KOPT-K1 (cell line): ENCODE data around the gene ZNF660.
"Not testable (repeated sequence)": the region's sequence is repeated elsewhere in the genome, so short reads cannot be mapped to it uniquely, and the experiment has no call there.

Source experiments
- H3K27ac ChIP-seq: fragments of 200-600 bp; sonication (generic); 2 replicates; pipeline ENCODE4 v1.5.1; 2016; ENCODE audit warnings: antibody characterized with exemption, mild to moderate bottlenecking, low read depth, low read length; ENCODE audit not compliant: poor library complexity, severe bottlenecking
- H3K36me3 ChIP-seq: fragments of 200-600 bp; sonication (generic); 2 replicates; pipeline ENCODE4 v1.5.1; 2017; ENCODE audit warnings: antibody characterized with exemption, mild to moderate bottlenecking, low read length, moderate library complexity; ENCODE audit not compliant: insufficient read depth
- H3K9me3 ChIP-seq: fragments of 200-600 bp; sonication (generic); 2 replicates; pipeline ENCODE4 v1.5.1; 2017; ENCODE audit warnings: antibody characterized with exemption, low read length, mild to moderate bottlenecking; ENCODE audit not compliant: insufficient read depth, poor library complexity, severe bottlenecking

Gene ZNF660

GRCh38 chr3:44584646-44585501 is at the start of gene ZNF660:
TSS of gene ZNF660 (plus strand) at chr3:44584964. CDS start at chr3:44594194, 9,230 bp downstream.
- Histone ChIP-seq H3K27ac (no peak within 1 kb of the TSS), H3K9me3 (peaks cover 20% of the 10 kb centered on the region), H3K36me3 (no peaks in the 10 kb centered on the region)

DNA sequence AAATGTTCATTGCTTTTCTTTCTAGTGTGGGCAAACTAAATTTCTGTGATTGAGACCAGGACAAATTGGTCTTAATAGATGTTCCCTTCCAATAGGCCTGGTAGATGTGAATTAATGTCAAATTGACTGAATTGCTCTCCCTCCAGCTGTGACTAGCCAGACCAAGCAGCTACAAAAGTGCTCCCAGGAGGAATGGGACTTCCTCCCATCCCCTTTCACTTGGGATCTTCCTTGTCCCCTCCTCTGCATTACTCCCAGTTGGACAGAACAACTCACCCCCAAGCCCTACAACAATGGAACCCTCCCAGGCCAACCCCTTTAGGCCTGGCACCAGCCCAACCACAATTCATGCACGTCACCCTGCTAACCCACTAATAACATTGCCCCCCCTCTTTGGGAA is 49.4 kb upstream of the ZNF660 start:
- H3K9me3 ChIP-seq = no peaks in the 10 kb centered on the region
- H3K27ac ChIP-seq = no peak overlapping the region
- H3K36me3 ChIP-seq = no peaks in the 10 kb centered on the region

- H3K27ac ChIP-seq, H3K9me3 ChIP-seq, H3K36me3 ChIP-seq: not testable (repeated sequence)
Measured at GRCh38 chr3:44544811-44545210, 40.0 kb upstream of the ZNF660 start.

DNA sequence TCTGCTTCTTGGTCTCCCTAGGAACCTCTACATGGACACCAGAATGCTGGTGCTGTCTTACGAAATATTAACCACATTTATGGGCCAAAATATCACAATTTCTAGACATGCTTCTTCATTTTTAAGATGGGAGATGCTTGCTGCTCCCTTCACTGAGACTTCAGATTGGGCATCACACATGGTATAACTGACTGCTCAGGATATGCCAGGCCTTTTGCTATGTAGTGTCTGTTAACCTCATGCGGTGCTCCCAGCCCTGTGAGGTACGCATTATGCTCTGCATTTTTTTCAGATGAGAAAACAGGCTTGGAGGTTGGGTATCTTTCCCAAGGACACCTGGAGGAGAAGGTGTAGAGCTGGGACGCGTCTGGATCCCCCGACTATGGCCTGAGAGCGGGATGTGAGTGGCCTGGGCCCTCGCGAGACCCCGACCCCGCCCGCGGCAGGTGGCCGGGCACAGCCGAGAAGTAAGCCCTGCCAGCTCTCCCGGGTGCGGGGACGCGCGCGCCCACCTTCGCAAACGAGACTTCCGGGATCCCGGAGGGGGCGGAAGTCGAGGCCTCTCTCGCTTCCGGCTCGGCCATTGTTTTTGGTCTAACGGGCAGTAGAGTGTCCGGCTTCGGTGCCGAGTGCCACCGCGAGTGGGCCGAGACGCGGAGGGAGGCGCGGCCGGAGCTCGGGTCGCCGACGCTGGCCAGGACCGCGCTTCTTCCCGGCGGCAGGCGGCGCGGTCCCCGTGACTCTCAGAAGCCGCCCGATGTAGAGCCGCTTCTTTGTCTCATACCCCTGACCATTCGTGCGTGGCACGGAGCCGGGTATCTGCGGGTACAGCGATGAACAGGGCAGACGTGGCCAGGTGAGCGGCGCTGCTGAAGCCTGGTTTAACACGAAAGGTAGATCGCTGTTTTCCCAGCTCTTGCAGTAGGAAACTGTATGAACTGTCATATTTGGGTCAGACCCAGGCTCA is 29.9 kb upstream of the ZNF660 start, which contains the start of gene ZKSCAN7:
Gene ZKSCAN7 (plus strand): TSS at position 568 of the 967 bp plus-strand sequence. CDS start 1,855 bp downstream, outside the sequence.
- Histone ChIP-seq H3K27ac (peak within 1 kb of the TSS; percentile 71), H3K9me3 (peaks cover 9% of the 10 kb centered on the region), H3K36me3 (peaks cover 19% of the 10 kb centered on the region; the same call in 1 of the 2 replicates)

DNA sequence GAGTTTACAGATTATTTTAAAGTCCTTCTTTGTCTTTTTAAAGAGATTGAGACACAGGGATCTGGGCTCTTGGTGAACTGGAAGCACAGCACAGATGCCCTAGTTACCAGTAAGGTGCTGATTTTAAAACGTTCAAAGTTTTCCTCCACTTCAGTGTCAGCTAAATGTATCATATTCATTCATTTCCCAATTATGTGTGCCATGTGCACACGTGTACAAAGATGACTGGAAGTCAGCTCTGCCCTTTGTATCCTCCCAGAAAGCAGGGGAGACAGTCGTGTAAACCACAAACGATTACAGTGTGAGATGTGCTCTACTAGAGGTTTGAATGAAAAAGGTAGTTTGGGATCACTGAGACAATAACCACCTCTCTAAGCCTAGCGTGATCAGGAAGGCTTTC is 29.0 kb upstream of the ZNF660 start:
- Histone ChIP-seq H3K9me3 (peaks cover 17% of the 10 kb centered on the region), H3K27ac (peak overlapping the region; percentile 71), H3K36me3 (peaks cover 25% of the 10 kb centered on the region; the same call in 1 of the 2 replicates)

DNA sequence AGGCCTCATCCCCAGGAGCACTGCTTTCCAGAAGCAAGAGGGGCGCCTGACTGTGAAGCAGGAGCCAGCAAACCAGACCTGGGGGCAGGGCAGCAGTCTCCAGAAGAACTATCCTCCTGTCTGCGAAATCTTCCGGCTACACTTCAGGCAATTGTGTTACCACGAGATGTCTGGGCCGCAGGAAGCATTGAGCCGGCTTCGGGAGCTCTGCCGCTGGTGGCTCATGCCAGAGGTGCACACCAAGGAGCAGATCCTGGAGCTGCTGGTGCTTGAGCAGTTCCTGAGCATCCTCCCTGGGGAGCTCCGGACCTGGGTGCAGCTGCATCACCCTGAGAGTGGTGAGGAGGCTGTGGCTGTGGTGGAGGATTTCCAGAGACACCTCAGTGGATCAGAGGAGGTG is 27.7 kb upstream of the ZNF660 start:
- H3K27ac ChIP-seq = no peak overlapping the region
- peaks cover 31% of the 10 kb centered on the region for H3K9me3 ChIP-seq
- H3K36me3 ChIP-seq = peaks cover 32% of the 10 kb centered on the region; the same call in 1 of the 2 replicates

- Histone ChIP-seq H3K9me3 (peaks cover 63% of the 10 kb centered on the region), H3K36me3 (peaks cover 43% of the 10 kb centered on the region; the same call in 1 of the 2 replicates), H3K27ac (no peak overlapping the region)
Measured at GRCh38 chr3:44561076-44561475, 23.7 kb upstream of the ZNF660 start.

GRCh38 chr3:44562147-44562546 is 22.6 kb upstream of the ZNF660 start:
- Histone ChIP-seq H3K9me3 (peaks cover 63% of the 10 kb centered on the region), H3K36me3 (peaks cover 42% of the 10 kb centered on the region; the same call in 1 of the 2 replicates)

GRCh38 chr3:44568561-44568960 is 16.2 kb upstream of the ZNF660 start:
- Histone ChIP-seq H3K9me3 (peaks cover 71% of the 10 kb centered on the region), H3K36me3 (peaks cover 56% of the 10 kb centered on the region), H3K27ac (no peak overlapping the region)

More at GRCh38 chr3:44562147-44562546, 22.6 kb upstream of the ZNF660 start:
- no peak overlapping the region for H3K27ac ChIP-seq

DNA sequence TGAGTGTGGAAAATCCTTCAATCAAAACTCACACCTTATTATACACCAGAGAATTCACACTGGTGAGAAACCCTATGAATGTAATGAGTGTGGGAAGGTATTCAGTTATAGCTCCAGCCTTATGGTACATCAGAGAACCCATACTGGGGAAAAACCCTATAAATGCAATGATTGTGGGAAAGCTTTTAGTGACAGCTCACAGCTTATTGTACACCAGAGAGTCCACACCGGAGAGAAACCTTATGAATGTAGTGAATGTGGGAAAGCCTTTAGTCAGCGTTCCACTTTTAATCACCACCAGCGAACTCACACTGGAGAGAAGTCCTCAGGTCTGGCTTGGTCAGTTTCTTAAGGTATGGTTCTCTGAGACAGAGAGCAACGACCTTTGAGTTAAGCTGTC is 13.7 kb upstream of the ZNF660 start:
- Histone ChIP-seq H3K27ac (no peak overlapping the region), H3K36me3 (peaks cover 47% of the 10 kb centered on the region), H3K9me3 (peaks cover 59% of the 10 kb centered on the region)

GRCh38 chr3:44576613-44577012 is 8.2 kb upstream of the ZNF660 start:
- H3K36me3 ChIP-seq = peaks cover 7% of the 10 kb centered on the region; the same call in 1 of the 2 replicates
- peaks cover 57% of the 10 kb centered on the region for H3K9me3 ChIP-seq
- no peak overlapping the region for H3K27ac ChIP-seq

- peaks cover 49% of the 10 kb centered on the region for H3K9me3 ChIP-seq
- H3K36me3 ChIP-seq, H3K27ac ChIP-seq: not testable (repeated sequence)
Measured at GRCh38 chr3:44577354-44577952, 7.3 kb upstream of the ZNF660 start.

DNA sequence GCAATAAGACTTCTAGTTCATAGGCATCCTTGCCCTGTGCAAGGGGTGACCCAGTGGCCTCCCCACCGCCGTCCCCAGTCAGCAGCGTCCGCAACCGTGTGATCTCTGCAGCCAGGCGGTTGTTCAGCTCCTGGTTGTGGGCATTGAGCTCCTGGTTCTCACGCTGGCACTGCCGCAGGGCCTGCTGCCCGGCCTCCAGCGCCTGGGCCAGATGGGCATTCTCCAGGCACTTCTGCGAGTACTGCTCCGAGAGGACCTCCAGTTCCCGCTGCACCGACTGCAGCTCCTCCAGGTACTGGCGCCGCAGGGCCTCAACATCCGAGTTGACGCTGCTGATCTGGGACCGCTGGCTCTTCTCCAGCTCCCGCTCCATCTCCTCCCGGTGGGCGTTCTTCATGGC is 6.4 kb upstream of the ZNF660 start:
- not testable (repeated sequence) for H3K36me3 ChIP-seq, H3K27ac ChIP-seq
- peaks cover 41% of the 10 kb centered on the region for H3K9me3 ChIP-seq

GRCh38 chr3:44578924-44579515 is 5.7 kb upstream of the ZNF660 start:
- not testable (repeated sequence) for H3K36me3 ChIP-seq, H3K27ac ChIP-seq
- H3K9me3 ChIP-seq = peaks cover 36% of the 10 kb centered on the region
